Muscle of back (tissue), 11 donors: Measurements from ENCODE around the gene FAM117A. TPM values are rescaled to one million over a fixed set of nuclear protein-coding genes. Genes with fewer than 3 reads are reported as not detected.
"Not testable (repeated sequence)": the region's sequence is repeated elsewhere in the genome, so short reads cannot be mapped to it uniquely, and the experiment has no call there.

ENCODE experiments used
- DNase-seq, 3 donors: peaks; one replicate each; pipeline versions ENCODE4 v3.0.0 to v3.0.0-alpha.2; 2013
- polyA plus RNA-seq, 10 donors: library from polyadenylated mRNA; unstranded; fragments of 120-200 nt; gene quantifications; one replicate each; pipeline ENCODE4 v1.2.1, GENCODE V29; 2013; ENCODE audit not compliant: insufficient read length in 10 of 10

The FAM117A gene
- polyA plus RNA-seq, 10 donors = 12.7 to 25.1 (median 18.0) TPM

GRCh38 chr17:49681106-49681979 is 82.6 kb downstream of the FAM117A start:
- DNase-seq = no peak

GRCh38 chr17:49680314-49680713 is 83.6 kb downstream of the FAM117A start:
- no peak for DNase-seq

GRCh38 chr17:49677933-49678847 is 85.7 kb downstream of the FAM117A start, which contains the start of gene SPOP:
SPOP (minus strand) TSS chr17:49678097; CDS start chr17:49622810, 55,287 bp downstream.
- DNase-seq = peak; percentile 99

- peak; percentile 95 to 98 (median 98) for DNase-seq
Measured at GRCh38 chr17:49677134-49677932, 86.6 kb downstream of the FAM117A start.

- peak in 1 of 3 donors; percentile 47 for DNase-seq
Measured at GRCh38 chr17:49676276-49676868, 87.6 kb downstream of the FAM117A start.

GRCh38 chr17:49674507-49674906 is 89.4 kb downstream of the FAM117A start:
- no peak for DNase-seq

- not testable (repeated sequence) for DNase-seq
Measured at GRCh38 chr17:49673679-49674078, 90.3 kb downstream of the FAM117A start.

- no peak for DNase-seq
Measured at GRCh38 chr17:49670641-49671040, 93.3 kb downstream of the FAM117A start.

- DNase-seq = no peak
Measured at GRCh38 chr17:49670002-49670401, 93.9 kb downstream of the FAM117A start.

- no peak for DNase-seq
Measured at GRCh38 chr17:49667854-49668253, 96.1 kb downstream of the FAM117A start.

GRCh38 chr17:49664706-49665211 is 99.2 kb downstream of the FAM117A start:
- no peak for DNase-seq

Other genes starting within 250 kb of the FAM117A start
- gene NXPH3, start 188.3 kb downstream of the FAM117A start, polyA plus RNA-seq = 1 to 10 TPM; 1.2 to 1.7 (median 1.3) TPM
- gene SPOP, start 86.0 kb downstream of the FAM117A start, polyA plus RNA-seq = 10 to 100 TPM; 46.6 to 57.4 (median 50.7) TPM
- 10 to 100 TPM; 45.7 to 63.8 (median 54.2) TPM for gene SLC35B1, start 56.2 kb downstream of the FAM117A start, polyA plus RNA-seq
- gene KAT7, start 24.6 kb upstream of the FAM117A start, polyA plus RNA-seq = 10 to 100 TPM; 21.9 to 35.2 (median 27.7) TPM
- 1 to 10 TPM in 7 of 10 donors, under 1 TPM in 3; 0.69 to 2.2 (median 1.3) TPM for gene TAC4, start 83.9 kb upstream of the FAM117A start, polyA plus RNA-seq
- gene DLX4, start 205.1 kb upstream of the FAM117A start, polyA plus RNA-seq = under 1 TPM in 9 of 10 donors, not detected in 1; 0.11 to 0.80 (median 0.17) TPM
- 1 to 10 TPM in 2 of 10 donors, under 1 TPM in 4, not detected in 4; 0.05 to 2.8 (median 0.09) TPM for gene DLX3, start 231.1 kb upstream of the FAM117A start, polyA plus RNA-seq